ENCODE measurements around the gene NEK8. TPM values are rescaled to one million over a fixed set of nuclear protein-coding genes. Genes with fewer than 3 reads are reported as not detected.

The NEK8 gene
- total RNA-seq, 2 experiments from 2014 or later: 14.0 to 17.0 TPM

DNA sequence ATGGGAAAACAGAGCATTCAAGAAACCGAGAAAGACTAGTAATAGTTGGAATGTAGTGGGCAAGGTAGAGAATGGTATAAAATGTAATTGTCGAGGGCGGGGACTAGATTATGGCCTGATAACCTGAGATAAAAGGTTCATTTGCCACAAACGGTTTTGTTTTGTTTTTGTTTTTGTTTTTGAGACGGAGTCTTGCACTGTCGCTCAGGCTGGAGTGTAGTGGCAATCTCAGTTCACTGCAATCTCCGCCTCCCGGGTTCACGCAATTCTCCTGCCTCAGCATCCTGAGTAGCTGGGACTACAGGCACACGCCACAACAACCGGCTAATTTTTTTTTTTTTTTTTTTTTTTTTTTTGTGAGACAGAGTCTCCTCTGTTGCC is 1.4 kb downstream of the NEK8 start:
- peak overlapping the region; percentile 94 for H3K27ac ChIP-seq (ENCODE audit: low read depth, low read length, poor library complexity, severe bottlenecking)
- POLR2A ChIA-PET: interaction anchor here (0.6 kb wide), 1 partner anchor 10 kb away, joined by 4 read pairs; no protein-coding TSS in a partner anchor
- TF ChIP-seq, protein P1, sequence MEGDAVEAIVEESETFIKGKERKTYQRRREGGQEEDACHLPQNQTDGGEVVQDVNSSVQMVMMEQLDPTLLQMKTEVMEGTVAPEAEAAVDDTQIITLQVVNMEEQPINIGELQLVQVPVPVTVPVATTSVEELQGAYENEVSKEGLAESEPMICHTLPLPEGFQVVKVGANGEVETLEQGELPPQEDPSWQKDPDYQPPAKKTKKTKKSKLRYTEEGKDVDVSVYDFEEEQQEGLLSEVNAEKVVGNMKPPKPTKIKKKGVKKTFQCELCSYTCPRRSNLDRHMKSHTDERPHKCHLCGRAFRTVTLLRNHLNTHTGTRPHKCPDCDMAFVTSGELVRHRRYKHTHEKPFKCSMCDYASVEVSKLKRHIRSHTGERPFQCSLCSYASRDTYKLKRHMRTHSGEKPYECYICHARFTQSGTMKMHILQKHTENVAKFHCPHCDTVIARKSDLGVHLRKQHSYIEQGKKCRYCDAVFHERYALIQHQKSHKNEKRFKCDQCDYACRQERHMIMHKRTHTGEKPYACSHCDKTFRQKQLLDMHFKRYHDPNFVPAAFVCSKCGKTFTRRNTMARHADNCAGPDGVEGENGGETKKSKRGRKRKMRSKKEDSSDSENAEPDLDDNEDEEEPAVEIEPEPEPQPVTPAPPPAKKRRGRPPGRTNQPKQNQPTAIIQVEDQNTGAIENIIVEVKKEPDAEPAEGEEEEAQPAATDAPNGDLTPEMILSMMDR (conservative IDR thresholded peaks at IDR 0.05; ENCODE audit: low read length): no peak
- TF ChIP-seq EZH2phosphoT487 (IDR thresholded peaks at IDR 0.05; ENCODE audit: borderline replicate concordance, low read depth, low read length): no peak
- H3K36me3 ChIP-seq (ENCODE audit: insufficient read depth, low read length): peaks cover 14% of the 10 kb centered on the region
- H3K9me2 ChIP-seq (ENCODE audit: insufficient read depth, low read length): no peaks in the 10 kb centered on the region
- H3K9me3 ChIP-seq (ENCODE audit: low read length): no peaks in the 10 kb centered on the region
- H3K4me3 ChIP-seq (ENCODE audit: low read depth, low read length, poor library complexity, severe bottlenecking): no peak overlapping the region
- CTCF ChIA-PET (ENCODE audit: unreplicated experiment): no interaction called here
- peak overlapping the region; percentile 96; the same call in 1 of the 2 replicates for H3K4me2 ChIP-seq (ENCODE audit: low read length)
- no TSS peak for BruUV-seq (replicated peaks)
- no peaks in the 10 kb centered on the region for H4K20me1 ChIP-seq (ENCODE audit: insufficient read depth, low read length)
- H2AFZ ChIP-seq (ENCODE audit: low read length): no peak overlapping the region
- intact Hi-C loops (cut with micrococcal nuclease; ENCODE audit: unreplicated experiment): loop anchor here (5.0 kb wide), 2 partner anchors 32 to 122 kb away; no protein-coding TSS in a partner anchor
- DNase-seq (ENCODE audit: low spot score): no peak
- no peaks in the 10 kb centered on the region; the same call in 1 of the 2 replicates for H3K79me2 ChIP-seq (ENCODE audit: insufficient read depth, low read depth, low read length)
- H3K4me1 ChIP-seq (ENCODE audit: insufficient read depth, low read length, poor library complexity, severe bottlenecking): peaks cover 55% of the 10 kb centered on the region

DNA sequence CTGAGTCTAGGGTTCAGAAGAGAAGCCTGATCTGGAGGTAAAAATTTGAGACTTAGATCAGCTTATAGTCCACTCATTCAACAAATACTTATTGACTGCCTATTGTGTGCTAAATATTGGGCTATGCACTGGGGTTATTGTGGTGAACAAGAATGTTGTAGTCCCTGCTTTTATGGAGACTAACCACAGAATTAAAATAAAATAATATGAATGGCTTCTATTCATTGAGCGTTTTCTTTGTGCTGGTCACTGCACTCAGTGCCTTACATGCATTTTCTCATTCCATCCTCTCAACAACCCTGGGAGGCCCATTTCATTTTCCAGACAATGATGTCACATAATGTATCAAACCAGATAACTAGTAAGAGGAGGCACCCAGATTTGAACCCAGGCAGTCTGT is 4.8 kb downstream of the NEK8 start:
- BruUV-seq (replicated peaks): no TSS peak
- H3K27ac ChIP-seq (ENCODE audit: low read depth, low read length, poor library complexity, severe bottlenecking): no peak overlapping the region
- intact Hi-C loops (cut with micrococcal nuclease; ENCODE audit: unreplicated experiment): no loop called here
- no peak for DNase-seq (ENCODE audit: low spot score)
- CTCF ChIA-PET (ENCODE audit: unreplicated experiment): no interaction called here
- H3K9me3 ChIP-seq (ENCODE audit: low read length): no peaks in the 10 kb centered on the region
- H3K4me1 ChIP-seq (ENCODE audit: insufficient read depth, low read length, poor library complexity, severe bottlenecking): peaks cover 38% of the 10 kb centered on the region
- TF ChIP-seq, protein P1 (conservative IDR thresholded peaks at IDR 0.05; ENCODE audit: low read length): no peak
- TF ChIP-seq EZH2phosphoT487 (IDR thresholded peaks at IDR 0.05; ENCODE audit: borderline replicate concordance, low read depth, low read length): no peak
- no peak overlapping the region for H2AFZ ChIP-seq (ENCODE audit: low read length)
- no peaks in the 10 kb centered on the region for H4K20me1 ChIP-seq (ENCODE audit: insufficient read depth, low read length)
- peaks cover 14% of the 10 kb centered on the region for H3K36me3 ChIP-seq (ENCODE audit: insufficient read depth, low read length)
- no peak overlapping the region for H3K4me3 ChIP-seq (ENCODE audit: low read depth, low read length, poor library complexity, severe bottlenecking)
- no peaks in the 10 kb centered on the region for H3K9me2 ChIP-seq (ENCODE audit: insufficient read depth, low read length)
- no peak overlapping the region for H3K4me2 ChIP-seq (ENCODE audit: low read length)
- POLR2A ChIA-PET: no interaction called here
- no peaks in the 10 kb centered on the region; the same call in 1 of the 2 replicates for H3K79me2 ChIP-seq (ENCODE audit: insufficient read depth, low read depth, low read length)

GRCh38 chr17:28734712-28735241 is 6.2 kb downstream of the NEK8 start:
- BruUV-seq (replicated peaks): no TSS peak
- peaks cover 43% of the 10 kb centered on the region for H3K4me1 ChIP-seq (ENCODE audit: insufficient read depth, low read length, poor library complexity, severe bottlenecking)
- no peak for TF ChIP-seq EZH2phosphoT487 (IDR thresholded peaks at IDR 0.05; ENCODE audit: borderline replicate concordance, low read depth, low read length)
- TF ChIP-seq, protein P1 (conservative IDR thresholded peaks at IDR 0.05; ENCODE audit: low read length): no peak
- intact Hi-C loops (cut with micrococcal nuclease; ENCODE audit: unreplicated experiment): no loop called here
- peaks cover 3% of the 10 kb centered on the region; the same call in 1 of the 2 replicates for H3K9me3 ChIP-seq (ENCODE audit: low read length)
- H4K20me1 ChIP-seq (ENCODE audit: insufficient read depth, low read length): no peaks in the 10 kb centered on the region
- no peak overlapping the region for H2AFZ ChIP-seq (ENCODE audit: low read length)
- ChIA-PET POLR2A (interaction anchor here (1.1 to 1.6 kb wide), 2 partner anchors 15 to 16 kb away, joined by 3 to 5 read pairs; partner anchors contain the start of gene RPL23A), CTCF (ENCODE audit: unreplicated experiment) (no interaction called here)
- H3K9me2 ChIP-seq (ENCODE audit: insufficient read depth, low read length): no peaks in the 10 kb centered on the region
- no peak overlapping the region for H3K4me3 ChIP-seq (ENCODE audit: low read depth, low read length, poor library complexity, severe bottlenecking)
- H3K79me2 ChIP-seq (ENCODE audit: insufficient read depth, low read depth, low read length): peaks cover 3% of the 10 kb centered on the region; the same call in 1 of the 2 replicates
- no peak overlapping the region for H3K27ac ChIP-seq (ENCODE audit: low read depth, low read length, poor library complexity, severe bottlenecking)
- no peak overlapping the region for H3K4me2 ChIP-seq (ENCODE audit: low read length)
- H3K36me3 ChIP-seq (ENCODE audit: insufficient read depth, low read length): peaks cover 21% of the 10 kb centered on the region
- no peak for DNase-seq (ENCODE audit: low spot score)
